ENCODE measurements around the gene TAF11L7.
"Not testable (repeated sequence)": the region's sequence is repeated elsewhere in the genome, so short reads cannot be mapped to it uniquely, and the experiment has no call there.

DNA sequence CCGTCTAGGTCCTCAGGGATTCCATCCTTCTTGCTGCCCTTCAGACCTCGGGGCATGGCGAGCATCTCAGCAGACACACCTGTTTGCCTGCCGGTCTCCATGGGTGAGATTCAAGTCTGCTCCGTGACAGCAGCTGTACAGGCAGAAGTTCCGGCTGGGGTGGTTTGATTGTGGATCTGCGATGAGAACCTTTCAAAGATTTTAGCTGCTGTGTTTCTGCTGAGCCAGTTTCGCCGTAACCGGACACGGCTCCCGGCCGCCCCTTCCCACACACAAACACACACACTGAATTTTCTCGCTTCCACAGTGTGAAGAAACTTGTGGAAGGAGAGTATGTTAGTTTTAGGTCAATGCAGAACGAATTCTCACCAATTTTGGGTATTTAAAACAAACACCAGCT lies 12.2 kb upstream of the TAF11L7 start, which contains the start of gene TAF11L10:
- TF ChIP-seq, protein P1, sequence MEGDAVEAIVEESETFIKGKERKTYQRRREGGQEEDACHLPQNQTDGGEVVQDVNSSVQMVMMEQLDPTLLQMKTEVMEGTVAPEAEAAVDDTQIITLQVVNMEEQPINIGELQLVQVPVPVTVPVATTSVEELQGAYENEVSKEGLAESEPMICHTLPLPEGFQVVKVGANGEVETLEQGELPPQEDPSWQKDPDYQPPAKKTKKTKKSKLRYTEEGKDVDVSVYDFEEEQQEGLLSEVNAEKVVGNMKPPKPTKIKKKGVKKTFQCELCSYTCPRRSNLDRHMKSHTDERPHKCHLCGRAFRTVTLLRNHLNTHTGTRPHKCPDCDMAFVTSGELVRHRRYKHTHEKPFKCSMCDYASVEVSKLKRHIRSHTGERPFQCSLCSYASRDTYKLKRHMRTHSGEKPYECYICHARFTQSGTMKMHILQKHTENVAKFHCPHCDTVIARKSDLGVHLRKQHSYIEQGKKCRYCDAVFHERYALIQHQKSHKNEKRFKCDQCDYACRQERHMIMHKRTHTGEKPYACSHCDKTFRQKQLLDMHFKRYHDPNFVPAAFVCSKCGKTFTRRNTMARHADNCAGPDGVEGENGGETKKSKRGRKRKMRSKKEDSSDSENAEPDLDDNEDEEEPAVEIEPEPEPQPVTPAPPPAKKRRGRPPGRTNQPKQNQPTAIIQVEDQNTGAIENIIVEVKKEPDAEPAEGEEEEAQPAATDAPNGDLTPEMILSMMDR (IDR thresholded peaks at IDR 0.05 in 2 of 3, conservative IDR thresholded peaks at IDR 0.05 in 1 of 3; ENCODE audit: control insufficient read depth in 2 of 3, extremely low read depth in 1 of 3, insufficient read depth in 1 of 3, low read depth in 3 of 3, low read length in 3 of 3), result not testable (repeated sequence)
- not testable (repeated sequence) for TF ChIP-seq POLR2AphosphoS5 (IDR thresholded peaks at IDR 0.05; ENCODE audit: low read length); KDM1A (IDR thresholded peaks at IDR 0.05; ENCODE audit: borderline replicate concordance); POLR2A (IDR thresholded peaks at IDR 0.05; ENCODE audit: low read depth, low read length); SIN3A (IDR thresholded peaks at IDR 0.05; ENCODE audit: low read depth, low read length); HDAC2 (IDR thresholded peaks at IDR 0.05); MEF2A (IDR thresholded peaks at IDR 0.05; ENCODE audit: insufficient read depth, low read depth, low read length); MYC (IDR thresholded peaks at IDR 0.05; ENCODE audit: insufficient read depth, insufficient read length, insufficient replicate concordance, low read length, severe bottlenecking); EP300 (IDR thresholded peaks at IDR 0.05; ENCODE audit: borderline replicate concordance in 1 of 2, control insufficient read depth in 1 of 2, low read depth in 2 of 2, low read length in 2 of 2); RFX5 (IDR thresholded peaks at IDR 0.05; ENCODE audit: low read depth, low read length); EZH2 (IDR thresholded peaks at IDR 0.05; ENCODE audit: borderline replicate concordance, control insufficient read depth, low read depth, low read length)
- TF ChIP-seq, protein P2, sequence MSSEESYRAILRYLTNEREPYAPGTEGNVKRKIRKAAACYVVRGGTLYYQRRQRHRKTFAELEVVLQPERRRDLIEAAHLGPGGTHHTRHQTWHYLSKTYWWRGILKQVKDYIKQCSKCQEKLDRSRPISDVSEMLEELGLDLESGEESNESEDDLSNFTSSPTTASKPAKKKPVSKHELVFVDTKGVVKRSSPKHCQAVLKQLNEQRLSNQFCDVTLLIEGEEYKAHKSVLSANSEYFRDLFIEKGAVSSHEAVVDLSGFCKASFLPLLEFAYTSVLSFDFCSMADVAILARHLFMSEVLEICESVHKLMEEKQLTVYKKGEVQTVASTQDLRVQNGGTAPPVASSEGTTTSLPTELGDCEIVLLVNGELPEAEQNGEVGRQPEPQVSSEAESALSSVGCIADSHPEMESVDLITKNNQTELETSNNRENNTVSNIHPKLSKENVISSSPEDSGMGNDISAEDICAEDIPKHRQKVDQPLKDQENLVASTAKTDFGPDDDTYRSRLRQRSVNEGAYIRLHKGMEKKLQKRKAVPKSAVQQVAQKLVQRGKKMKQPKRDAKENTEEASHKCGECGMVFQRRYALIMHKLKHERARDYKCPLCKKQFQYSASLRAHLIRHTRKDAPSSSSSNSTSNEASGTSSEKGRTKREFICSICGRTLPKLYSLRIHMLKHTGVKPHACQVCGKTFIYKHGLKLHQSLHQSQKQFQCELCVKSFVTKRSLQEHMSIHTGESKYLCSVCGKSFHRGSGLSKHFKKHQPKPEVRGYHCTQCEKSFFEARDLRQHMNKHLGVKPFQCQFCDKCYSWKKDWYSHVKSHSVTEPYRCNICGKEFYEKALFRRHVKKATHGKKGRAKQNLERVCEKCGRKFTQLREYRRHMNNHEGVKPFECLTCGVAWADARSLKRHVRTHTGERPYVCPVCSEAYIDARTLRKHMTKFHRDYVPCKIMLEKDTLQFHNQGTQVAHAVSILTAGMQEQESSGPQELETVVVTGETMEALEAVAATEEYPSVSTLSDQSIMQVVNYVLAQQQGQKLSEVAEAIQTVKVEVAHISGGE (CRISPR knock-in tag; IDR thresholded peaks at IDR 0.05), result not testable (repeated sequence)

Measured in GM12878 (cell line).